Kidney tubule cell (primary cell): ENCODE results near the gene AP1G2.
"Not testable (repeated sequence)": the region's sequence is repeated elsewhere in the genome, so short reads cannot be mapped to it uniquely, and the experiment has no call there.

Source experiments
- DNase-seq: peaks from one replicate; pipeline ENCODE4 v3.0.0-alpha.2; 2018; ENCODE audit warnings: low spot score

Gene AP1G2

DNA sequence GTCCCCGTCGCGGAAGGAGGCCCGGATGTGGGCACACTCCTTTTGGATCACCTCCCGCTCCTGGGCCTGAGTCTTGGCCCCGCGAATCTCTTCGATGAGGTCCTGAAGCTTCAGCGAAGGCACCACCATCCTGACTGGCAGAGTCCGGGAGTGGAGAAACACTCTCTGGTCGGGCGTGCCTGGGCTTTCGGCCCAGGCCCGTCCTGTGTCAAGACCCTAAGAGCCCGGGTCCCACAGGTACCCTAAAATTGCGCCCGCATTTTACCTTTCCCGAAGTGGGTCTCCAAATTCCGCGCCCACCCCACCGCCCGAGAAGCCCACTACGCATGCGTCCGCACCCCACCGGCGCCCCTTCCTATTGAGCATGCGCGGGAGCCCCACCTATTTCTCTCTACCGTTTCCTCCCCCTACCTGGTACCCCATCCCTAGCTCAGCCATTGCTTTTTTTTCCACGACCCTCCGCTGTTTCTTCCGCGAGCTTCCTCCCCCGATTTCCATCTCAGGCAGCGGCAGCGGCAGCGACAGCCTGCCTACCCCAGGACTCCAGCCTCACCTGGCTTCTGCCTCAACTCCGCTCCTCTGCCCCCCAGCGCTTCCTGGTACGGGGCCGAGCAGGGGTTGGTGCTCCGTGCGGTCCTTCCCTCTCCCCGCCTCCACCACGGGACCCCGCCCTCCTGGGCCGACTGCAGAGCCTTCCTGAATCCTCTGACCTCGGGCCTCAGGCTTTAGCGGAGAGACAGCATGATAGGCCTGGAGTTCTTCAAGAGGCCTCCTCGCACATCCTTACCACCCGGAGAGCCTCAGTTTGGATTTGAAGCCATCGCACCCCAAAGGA is at the start of gene AP1G2:
AP1G2 (minus strand) TSS at position 606 of the 835 bp plus-strand sequence; CDS start at position 129, 477 bp downstream.
- peak; percentile 91 for DNase-seq

DNA sequence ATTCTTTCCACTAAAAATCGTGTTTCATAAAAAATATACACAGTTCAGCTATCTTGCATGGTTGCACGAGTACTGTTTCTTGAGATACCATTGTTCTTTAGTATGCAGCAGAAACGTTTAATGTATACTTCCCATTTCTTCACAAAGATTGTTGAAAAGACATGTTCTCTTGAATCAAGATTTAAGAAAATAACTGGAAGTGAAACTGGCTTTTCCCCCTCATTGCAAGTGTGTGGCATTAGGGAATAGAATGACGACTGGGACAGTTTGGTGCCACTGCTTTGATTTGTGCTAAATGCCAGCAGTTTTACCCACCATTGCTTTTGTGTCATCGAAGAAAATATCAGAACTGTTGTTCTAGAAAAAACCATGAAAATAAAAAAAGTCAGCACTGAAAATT is 48.3 kb upstream of the AP1G2 start:
- no peak for DNase-seq

GRCh38 chr14:23614395-23614828 is 46.8 kb upstream of the AP1G2 start:
- no peak for DNase-seq

DNA sequence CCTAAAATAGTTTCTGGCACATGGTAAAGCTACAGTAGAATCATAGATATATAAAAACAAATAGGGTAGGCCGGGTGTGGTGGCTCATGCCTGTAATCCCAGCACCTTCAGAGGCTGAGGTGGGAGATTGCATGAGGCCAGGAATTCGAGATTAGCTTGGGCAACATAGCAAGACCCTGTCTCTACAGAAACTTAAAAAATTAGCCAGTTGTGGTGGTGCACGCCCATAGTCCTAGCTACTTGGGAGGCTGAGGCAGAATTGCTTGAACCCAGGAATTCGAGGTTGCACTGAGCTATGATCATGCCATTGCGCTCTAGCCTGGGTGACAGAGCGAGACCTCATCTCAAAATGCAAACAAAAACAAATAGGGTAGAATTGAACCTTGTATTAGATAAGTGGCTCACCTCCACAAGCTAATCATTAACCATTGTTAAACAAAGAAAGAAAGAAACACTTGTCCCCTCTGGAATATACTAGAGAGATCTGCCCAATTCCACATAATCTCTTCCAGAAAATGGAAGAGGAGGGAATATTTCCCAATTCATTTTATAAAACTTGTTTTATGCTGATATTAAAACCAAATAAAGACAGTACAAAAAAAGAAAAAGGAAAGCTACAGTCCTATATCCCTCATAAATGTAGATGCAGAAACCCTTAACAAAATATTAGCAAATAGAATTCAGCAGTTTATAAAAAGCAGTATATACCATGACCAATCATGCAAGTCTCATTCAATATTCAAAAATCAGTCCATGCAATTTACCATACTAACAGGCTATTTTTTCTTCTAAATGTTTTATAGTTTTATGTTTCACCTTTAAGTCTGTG is 45.9 kb upstream of the AP1G2 start:
- no peak for DNase-seq

- DNase-seq, result no peak
Measured at GRCh38 chr14:23612802-23613201, 45.2 kb upstream of the AP1G2 start.

- DNase-seq, result no peak
Measured at GRCh38 chr14:23612354-23612732, 44.8 kb upstream of the AP1G2 start.

DNA sequence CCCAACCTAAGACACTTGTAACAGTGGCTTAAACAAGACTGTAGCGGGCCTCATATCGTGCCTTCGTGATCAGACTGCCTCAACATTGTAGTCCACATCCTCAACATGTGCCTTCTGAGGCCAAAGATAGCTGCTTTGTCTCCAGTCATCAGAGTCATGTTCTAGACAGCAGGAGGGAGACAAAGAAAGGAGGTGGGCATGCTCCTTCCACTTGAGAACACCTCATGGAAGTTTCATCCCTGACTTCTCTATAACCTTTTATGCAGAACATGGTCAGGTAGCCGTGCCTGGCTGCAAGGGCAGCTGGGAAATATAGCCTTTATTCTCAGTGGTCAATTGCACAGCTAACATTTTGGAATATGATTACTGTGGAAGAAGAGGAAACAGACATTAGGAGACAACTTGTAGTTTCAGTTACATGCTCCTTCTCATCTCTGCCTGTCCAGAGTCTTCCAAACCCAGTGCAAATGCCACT is 43.3 kb upstream of the AP1G2 start:
- no peak for DNase-seq

- no peak for DNase-seq
Measured at GRCh38 chr14:23610090-23610814, 42.7 kb upstream of the AP1G2 start.

DNA sequence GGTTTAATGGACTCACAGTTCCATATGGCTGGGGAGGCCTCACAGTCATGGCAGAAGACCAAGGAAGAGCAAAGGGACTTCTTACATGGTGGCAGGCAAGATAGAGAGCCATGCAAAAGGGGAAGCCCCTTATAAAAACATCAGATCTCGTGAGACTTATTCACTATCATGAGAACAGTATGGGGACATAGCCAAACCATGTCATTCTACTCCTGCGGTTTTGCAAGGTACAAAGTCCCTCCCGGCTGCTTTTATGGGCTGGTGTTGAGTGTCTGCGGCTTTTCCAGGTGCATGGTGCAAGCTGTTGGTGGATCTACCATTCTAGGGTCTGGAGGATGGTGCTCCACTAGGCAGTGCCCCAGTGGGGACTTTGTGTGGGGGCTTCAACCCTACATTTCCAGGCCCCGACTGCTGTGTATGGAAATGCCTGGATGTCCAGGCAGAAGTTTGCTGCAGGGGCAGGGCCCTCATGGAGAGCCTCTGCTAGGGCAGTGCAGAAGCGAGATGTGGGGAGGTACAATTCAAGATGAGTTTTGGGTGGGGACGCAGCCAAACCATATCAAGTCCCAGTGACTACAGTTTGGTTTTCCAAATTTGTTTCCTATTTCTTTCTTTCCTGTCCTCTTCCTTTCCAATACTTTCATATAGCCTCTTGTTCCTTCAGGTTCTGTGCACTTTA is 42.0 kb upstream of the AP1G2 start:
- DNase-seq, result not testable (repeated sequence)

DNA sequence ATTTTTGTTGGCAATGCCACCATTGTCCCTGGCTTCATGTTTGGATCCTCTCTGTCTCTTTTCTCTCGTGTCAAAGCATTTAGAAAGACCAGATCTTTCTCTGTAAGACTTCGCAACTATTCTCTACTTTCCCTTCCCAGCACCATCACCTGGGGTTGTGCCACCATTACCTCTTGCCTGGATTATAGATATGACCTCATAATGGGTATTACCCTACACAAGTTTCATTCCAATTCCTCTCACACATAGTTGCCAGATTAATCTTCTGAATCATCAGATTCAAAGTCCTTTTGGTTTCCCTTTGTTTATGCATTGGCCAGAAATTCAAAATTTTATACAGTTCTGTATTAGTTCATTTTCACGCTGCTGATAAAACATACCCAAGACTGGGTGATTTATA is 41.4 kb upstream of the AP1G2 start:
- no peak for DNase-seq

DNA sequence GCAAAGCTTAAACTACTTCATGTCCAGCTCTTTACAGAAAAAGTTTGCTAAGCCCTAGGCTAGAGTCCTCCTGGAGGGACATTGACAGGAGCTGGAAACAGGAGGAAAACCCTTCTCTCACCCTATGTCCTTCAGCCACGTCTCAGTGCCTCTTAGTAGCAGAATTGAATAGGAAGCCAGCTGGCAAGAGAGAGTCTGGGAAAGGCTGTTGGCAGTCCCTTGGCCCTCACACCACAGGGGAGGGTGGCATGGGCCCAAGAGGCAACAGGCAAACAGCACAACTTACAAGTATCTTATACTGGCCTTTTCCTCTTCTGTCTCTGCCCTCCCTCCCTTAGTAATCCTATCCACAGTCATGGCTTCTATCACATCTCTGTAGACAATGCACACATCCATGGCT is 40.9 kb upstream of the AP1G2 start:
- DNase-seq, result no peak

DNA sequence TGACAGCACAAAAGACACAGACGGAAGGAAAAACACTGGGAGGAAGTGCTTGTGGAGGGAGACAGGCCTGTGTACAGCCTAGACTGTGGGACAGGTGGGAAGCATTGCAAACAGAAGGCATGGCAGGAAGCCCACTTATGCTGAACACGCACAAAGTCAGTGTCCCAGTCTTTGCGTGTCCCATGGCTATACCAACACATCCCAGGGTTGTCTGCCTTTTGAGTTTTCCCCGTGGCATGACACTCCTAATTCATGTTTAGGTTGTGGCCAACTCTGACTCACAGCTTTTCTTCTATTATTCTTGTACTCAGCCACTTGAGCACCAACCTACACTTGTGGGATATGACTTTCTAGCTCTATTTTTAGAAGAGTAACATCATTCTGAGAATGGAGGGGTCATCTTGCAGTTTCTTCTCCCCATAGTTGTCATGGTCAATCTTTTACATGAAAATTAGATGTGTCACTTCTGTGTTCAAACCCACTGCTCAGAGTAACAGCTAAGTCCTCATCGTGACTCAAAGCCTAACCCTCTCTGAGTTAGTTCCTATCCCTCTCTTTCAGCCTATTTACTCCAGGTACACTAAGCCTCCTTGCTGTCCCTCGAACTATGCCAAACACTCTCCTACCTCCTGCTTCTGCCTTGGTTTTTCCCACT is 38.5 kb upstream of the AP1G2 start:
- DNase-seq, result peak; percentile 44

DNA sequence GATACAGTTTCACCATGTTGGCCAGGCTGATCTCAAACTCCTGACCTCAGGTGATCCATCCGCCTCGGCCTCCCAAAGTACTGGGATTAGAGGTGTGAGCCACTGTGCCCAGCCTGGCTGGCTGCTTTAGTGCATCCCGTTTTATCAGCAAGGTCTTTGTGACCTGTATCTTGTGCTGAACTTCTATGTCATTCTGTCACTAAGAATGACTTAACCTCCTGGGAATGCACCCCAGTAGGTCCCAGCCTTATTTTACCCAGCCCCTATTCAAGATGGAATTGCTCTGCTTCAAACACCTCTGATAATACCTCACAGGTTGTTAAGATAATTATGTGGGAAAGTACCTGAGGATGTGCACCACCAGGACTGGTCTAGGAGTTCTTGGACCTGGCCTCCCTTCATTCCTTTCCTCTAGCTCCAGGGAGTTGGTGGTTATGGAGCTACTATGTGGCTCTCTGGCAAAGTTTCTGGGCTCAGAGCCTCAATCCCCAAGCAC is 37.1 kb upstream of the AP1G2 start:
- peak; percentile 18 for DNase-seq

GRCh38 chr14:23604148-23604547 is 36.6 kb upstream of the AP1G2 start:
- DNase-seq, result no peak

- DNase-seq, result no peak
Measured at GRCh38 chr14:23603103-23603502, 35.5 kb upstream of the AP1G2 start.

DNA sequence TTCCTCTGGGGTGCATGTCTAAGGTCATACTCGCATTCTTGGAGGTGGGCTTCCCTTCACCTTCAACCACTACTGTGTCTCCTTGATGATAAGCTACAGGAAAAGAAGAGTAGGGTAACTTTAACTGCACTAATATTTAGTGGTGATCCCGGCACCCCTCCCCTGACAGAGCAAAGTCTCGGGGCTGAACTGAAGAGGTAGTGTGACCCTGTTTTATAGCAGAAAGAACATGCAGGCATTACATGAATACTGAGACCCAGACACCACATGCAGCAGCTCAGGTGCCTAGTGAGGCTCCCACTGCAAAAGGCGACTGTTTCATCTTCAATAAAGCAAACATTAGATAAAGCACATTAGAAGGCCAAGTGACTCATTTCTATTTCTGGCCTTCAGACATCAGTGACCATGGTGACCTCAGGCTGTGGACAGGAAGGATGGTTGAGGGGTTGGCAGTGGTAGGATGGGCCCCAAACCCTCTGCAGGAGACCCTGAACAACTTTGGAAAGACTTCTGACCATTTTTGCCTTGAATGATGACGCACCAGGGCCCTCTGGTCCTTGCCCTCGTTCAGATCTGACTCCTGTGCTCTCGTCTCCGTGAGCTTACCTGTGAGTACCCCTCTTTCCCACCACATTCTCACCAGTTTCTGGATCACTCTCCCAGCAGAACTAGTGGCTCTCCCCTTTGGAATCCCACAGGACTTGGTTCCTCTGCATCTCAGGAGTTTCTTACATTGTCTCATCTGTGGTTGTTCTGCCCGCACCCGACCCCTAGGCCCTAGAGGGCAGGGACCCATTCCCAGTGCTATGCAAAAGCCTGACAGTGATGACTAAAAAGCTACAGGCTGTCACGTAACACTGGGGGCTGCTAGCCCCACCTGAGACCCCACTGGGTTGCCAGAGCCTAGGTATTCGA is 34.8 kb upstream of the AP1G2 start:
- peak; percentile 41 for DNase-seq

GRCh38 chr14:23601845-23602180 is 34.2 kb upstream of the AP1G2 start:
- DNase-seq, result peak; percentile 65

DNA sequence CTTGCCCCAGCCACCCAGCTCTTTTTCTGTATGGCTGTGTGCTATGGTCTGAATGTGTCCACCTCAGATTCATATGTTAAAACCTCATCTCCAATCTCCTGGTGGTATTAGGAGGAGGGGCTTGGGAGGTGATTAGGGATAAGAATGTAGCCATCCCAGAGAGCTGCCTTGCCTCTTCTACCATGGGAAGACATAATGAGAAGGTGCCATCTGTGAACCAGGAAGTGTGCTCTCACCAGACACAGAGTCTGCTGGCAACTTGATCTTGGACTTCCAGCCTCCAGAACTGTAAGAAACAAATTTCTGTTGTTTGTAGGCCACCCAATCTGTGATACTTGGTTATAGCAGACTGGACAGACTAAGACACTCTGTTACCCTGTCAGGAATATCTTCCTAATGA is 33.8 kb upstream of the AP1G2 start:
- DNase-seq, result no peak

GRCh38 chr14:23600806-23601205 is 33.2 kb upstream of the AP1G2 start:
- no peak for DNase-seq

GRCh38 chr14:23600322-23600707 is 32.7 kb upstream of the AP1G2 start:
- DNase-seq, result no peak
